ENCODE measurements around the gene HRCT1.

- no peak for TF ChIP-seq CTCF (IDR thresholded peaks at IDR 0.05; ENCODE audit: borderline replicate concordance, extremely low read depth, low read length, poor library complexity, severe bottlenecking)
- no peak for TF ChIP-seq EZH2 (IDR thresholded peaks at IDR 0.05; ENCODE audit: borderline replicate concordance, low read depth, low read length, severe bottlenecking)
These were observed 786 bp upstream of the HRCT1 start for GRCh38 chr9:35905051-35905781.
